PC-3 (cell line): ENCODE measurements around the gene DPP8. TPM values are rescaled to one million over a fixed set of nuclear protein-coding genes. Genes with fewer than 3 reads are reported as not detected.
"Not testable (repeated sequence)": the region's sequence is repeated elsewhere in the genome, so short reads cannot be mapped to it uniquely, and the experiment has no call there.

Experiments
- ATAC-seq: fragments of 200-7000 bp; cut with Tn5 transposase; 2 replicates; pipeline ENCODE4 v1.9.1; 2020; ENCODE audit warnings: mild to moderate bottlenecking, moderate library complexity
- BruUV-seq: library from RNA; stranded (reverse); fragments of 400-500 nt; replicated peaks from 2 replicates; lab custom pipeline; 2021; lab: Mats Ljungman, UMichigan
- CTCF ChIA-PET: fragments of 300-600 bp; sonication (Branson Sonifier 250); formaldehyde crosslinking; loops from one replicate; lab custom pipeline; 2022; ENCODE audit warnings: antibody characterized with exemption; lab: Charles Lee
- POLR2A ChIA-PET: fragments of 300-600 bp; sonication (Branson Sonifier 250); formaldehyde crosslinking; loops from one replicate; lab custom pipeline; 2022; ENCODE audit warnings: antibody characterized with exemption; ENCODE audit not compliant: unreplicated experiment; lab: Charles Lee
- DNase-seq: peaks from one replicate; pipeline ENCODE4 v3.0.0-alpha.2; 2015
- H2AFZ ChIP-seq: fragments of 300-600 bp; sonication (generic); 2 replicates; pipeline ENCODE4 v1.6.0; 2016; ENCODE audit warnings: antibody characterized with exemption, low read length
- H3F3A ChIP-seq: fragments of 300-600 bp; sonication (generic); one replicate; pipeline ENCODE4 v1.6.0; 2017; ENCODE audit warnings: antibody characterized with exemption, low read length, control low read depth, mild to moderate bottlenecking; ENCODE audit not compliant: unreplicated experiment
- H3K27ac ChIP-seq: fragments of 300-600 bp; sonication (generic); 2 replicates; pipeline ENCODE4 v1.5.1; 2016; ENCODE audit warnings: mild to moderate bottlenecking, low read length
- H3K27me3 ChIP-seq: fragments of 300-600 bp; sonication (generic); 2 replicates; pipeline ENCODE4 v1.6.1; 2016; ENCODE audit warnings: low read length, mixed read lengths
- H3K36me3 ChIP-seq: fragments of 300-600 bp; sonication (generic); 2 replicates; pipeline ENCODE4 v1.6.1; 2016; ENCODE audit warnings: low read depth, mixed run types, low read length, mixed read lengths
- H3K4me1 ChIP-seq: fragments of 300-600 bp; sonication (generic); 2 replicates; pipeline ENCODE4 v1.5.1; 2016; ENCODE audit warnings: low read length; ENCODE audit not compliant: insufficient read depth
- H3K4me2 ChIP-seq: fragments of 300-600 bp; sonication (generic); 2 replicates; pipeline ENCODE4 v1.6.0; 2016; ENCODE audit warnings: low read length
- H3K4me3 ChIP-seq: fragments of 300-600 bp; sonication (generic); 2 replicates; pipeline ENCODE4 v1.5.1; 2016; ENCODE audit warnings: mild to moderate bottlenecking, low read length, mixed read lengths
- H3K79me2 ChIP-seq: fragments of 300-600 bp; sonication (generic); 2 replicates; pipeline ENCODE4 v1.6.1; 2017; ENCODE audit warnings: low read length, mixed read lengths
- H3K9ac ChIP-seq: fragments of 300-600 bp; sonication (generic); 2 replicates; pipeline ENCODE4 v1.6.0; 2016; ENCODE audit warnings: mild to moderate bottlenecking, low read length
- H3K9me2 ChIP-seq: fragments of 300-600 bp; sonication (generic); replicated peaks from 2 replicates; pipeline ENCODE4 v1.6.1; 2016; ENCODE audit warnings: mixed run types, low read length, mixed read lengths
- H3K9me3 ChIP-seq: fragments of 300-600 bp; sonication (generic); 2 replicates; pipeline ENCODE4 v1.6.1; 2016; ENCODE audit warnings: low read length, mixed read lengths
- H4K20me1 ChIP-seq: fragments of 300-600 bp; sonication (generic); 2 replicates; pipeline ENCODE4 v1.6.1; 2016; ENCODE audit warnings: low read length, mixed read lengths
- CTCF ChIP-seq: fragments of 300-600 bp; sonication (generic); conservative IDR thresholded peaks from 2 replicates; pipeline ENCODE4 v1.5.1; 2017; ENCODE audit warnings: antibody characterized with exemption, low read depth, mild to moderate bottlenecking, low read length
- EZH2 ChIP-seq: fragments of 300-600 bp; sonication (generic); IDR thresholded peaks from one replicate; pipeline ENCODE4 v1.6.1; 2017; ENCODE audit warnings: antibody characterized with exemption, mild to moderate bottlenecking, low read length; ENCODE audit not compliant: unreplicated experiment
- EZH2phosphoT487 ChIP-seq: fragments of 300-600 bp; sonication (generic); IDR thresholded peaks from 2 replicates; pipeline ENCODE4 v1.6.1; 2018; ENCODE audit warnings: mild to moderate bottlenecking, antibody characterized with exemption, low read length, borderline replicate concordance
- intact Hi-C: fragments of 100-400 bp; cut with micrococcal nuclease; formaldehyde crosslinking; loops from 2 replicates; pipeline ENCODE4 v1.9.0; 2023
- total RNA-seq: library from RNA; depleted of rRNA; stranded (reverse); fragments of >200 nt; gene quantifications from 2 replicates; pipeline ENCODE4 v1.2.3, GENCODE V29; 2014

DPP8 gene
- total RNA-seq, 1 experiment from 2014 or later: 20.6 TPM

GRCh38 chr15:65556622-65557021 lies 39.1 kb upstream of the DPP8 start:
- Histone ChIP-seq H4K20me1 (no peaks in the 10 kb centered on the region), H3K4me3 (no peak overlapping the region), H3K9ac (no peak overlapping the region), H3K79me2 (peaks cover 1% of the 10 kb centered on the region; the same call in 1 of the 2 replicates), H3K27me3 (no peaks in the 10 kb centered on the region), H3F3A (no peaks in the 10 kb centered on the region), H3K9me3 (no peaks in the 10 kb centered on the region), H3K27ac (no peak overlapping the region), H3K4me2 (no peak overlapping the region), H3K4me1 (no peaks in the 10 kb centered on the region), H2AFZ (no peak overlapping the region), H3K36me3 (peaks cover 9% of the 10 kb centered on the region), H3K9me2 (no peaks in the 10 kb centered on the region)
- DNase-seq (peak; percentile 12), ATAC-seq (no peak)
- POLR2A ChIA-PET: no interaction called here
- no TSS peak for BruUV-seq
- CTCF ChIA-PET: no interaction called here
- intact Hi-C loops: no loop called here
- TF ChIP-seq EZH2 (no peak), CTCF (no peak), EZH2phosphoT487 (no peak)

GRCh38 chr15:65553691-65554090 lies 36.2 kb upstream of the DPP8 start:
- Histone ChIP-seq H3K4me3 (no peak overlapping the region), H3K27me3 (no peaks in the 10 kb centered on the region), H2AFZ (no peak overlapping the region), H3K9me2 (no peaks in the 10 kb centered on the region), H3K27ac (no peak overlapping the region), H3K79me2 (peaks cover 25% of the 10 kb centered on the region), H4K20me1 (peaks cover 4% of the 10 kb centered on the region; the same call in 1 of the 2 replicates), H3F3A (no peaks in the 10 kb centered on the region), H3K4me1 (no peaks in the 10 kb centered on the region), H3K9ac (no peak overlapping the region), H3K4me2 (no peak overlapping the region), H3K9me3 (no peaks in the 10 kb centered on the region), H3K36me3 (peaks cover 7% of the 10 kb centered on the region)
- ChIA-PET CTCF (no interaction called here), POLR2A (no interaction called here)
- no peak for DNase-seq
- ATAC-seq: no peak
- TF ChIP-seq EZH2phosphoT487: no peak
- no peak for TF ChIP-seq EZH2
- TF ChIP-seq CTCF: no peak
- intact Hi-C loops: no loop called here
- BruUV-seq: no TSS peak

GRCh38 chr15:65552851-65553250 lies 35.4 kb upstream of the DPP8 start:
- CTCF ChIA-PET, BruUV-seq: not testable (repeated sequence)
- H3K79me2 ChIP-seq: peaks cover 34% of the 10 kb centered on the region

More at GRCh38 chr15:65552851-65553250, 35.4 kb upstream of the DPP8 start:
- H3K9me2 ChIP-seq, intact Hi-C loops, H3K36me3 ChIP-seq, H3K9ac ChIP-seq, H3F3A ChIP-seq, H3K4me3 ChIP-seq, ATAC-seq, H3K9me3 ChIP-seq, H3K27ac ChIP-seq, H3K4me2 ChIP-seq, H2AFZ ChIP-seq, DNase-seq, POLR2A ChIA-PET, H3K27me3 ChIP-seq, H3K4me1 ChIP-seq, H4K20me1 ChIP-seq: not testable (repeated sequence)
